Naive thymus-derived CD4-positive, alpha-beta T cell (primary cell): ENCODE results near the gene FAM89A. TPM values are rescaled to one million over a fixed set of nuclear protein-coding genes. Genes with fewer than 3 reads are reported as not detected.
"Not testable (repeated sequence)": the region's sequence is repeated elsewhere in the genome, so short reads cannot be mapped to it uniquely, and the experiment has no call there.

ENCODE experiments used
- ATAC-seq: fragments of 150-1000 bp; cut with Tn5 transposase; 2 replicates; pipeline ENCODE4 v1.10.0; 2021; ENCODE audit warnings: mild to moderate bottlenecking, moderate library complexity
- CTCF ChIA-PET: fragments of 350-600 bp; sonication (Branson Sonifier 250); formaldehyde crosslinking; loops from one replicate; lab custom pipeline; 2021; ENCODE audit warnings: antibody characterized with exemption; lab: Charles Lee
- POLR2A ChIA-PET: fragments of 350-600 bp; sonication (Branson Sonifier 250); formaldehyde crosslinking; loops from one replicate; lab custom pipeline; 2021; ENCODE audit warnings: antibody characterized with exemption, inconsistent platforms; lab: Charles Lee
- DNase-seq, 9 donors: peaks; one replicate each; pipeline versions ENCODE4 v3.0.0 to v3.0.0-alpha.2; 2020 to 2022; ENCODE audit warnings: mixed read lengths in 1 of 9
- H3K27ac ChIP-seq: one replicate; pipeline ENCODE4 v1.7.0; 2013; ENCODE audit warnings: mild to moderate bottlenecking, low read depth, low read length, moderate library complexity
- H3K27me3 ChIP-seq, 2 donors: one replicate each; pipeline ENCODE4 v1.7.0; 2013; ENCODE audit warnings: low read length in 2 of 2, mild to moderate bottlenecking in 2 of 2, moderate library complexity in 2 of 2; ENCODE audit not compliant: control insufficient read depth in 2 of 2, insufficient read depth in 2 of 2
- H3K36me3 ChIP-seq, 3 experiments: 1 replicate in 2 of 3; 2 replicates in 1 of 3; pipeline ENCODE4 v1.7.0; 2013; ENCODE audit warnings: low read length in 3 of 3, mild to moderate bottlenecking in 3 of 3, moderate library complexity in 1 of 3; ENCODE audit not compliant: insufficient read depth in 3 of 3, control insufficient read depth in 2 of 3
- H3K4me1 ChIP-seq, 2 donors: one replicate each; pipeline ENCODE4 v1.7.0; 2013; ENCODE audit warnings: low read length in 2 of 2, mild to moderate bottlenecking in 2 of 2, moderate library complexity in 1 of 2; ENCODE audit not compliant: control insufficient read depth in 2 of 2, insufficient read depth in 2 of 2
- H3K4me3 ChIP-seq: 2 replicates; pipeline ENCODE4 v1.7.0; 2013; ENCODE audit warnings: mild to moderate bottlenecking, low read length
- H3K9me3 ChIP-seq, 3 experiments: 1 replicate in 2 of 3; 2 replicates in 1 of 3; pipeline ENCODE4 v1.7.0; 2013; ENCODE audit warnings: low read length in 3 of 3; ENCODE audit not compliant: control insufficient read depth in 2 of 3
- H3K27ac Mint-ChIP-seq, 9 donors: one replicate each; pipeline ENCODE4 v1.8.0; 2020 to 2022; ENCODE audit warnings: mixed read lengths in 9 of 9, mild to moderate bottlenecking in 8 of 9, moderate library complexity in 5 of 9, inconsistent platforms in 2 of 9
- H3K27me3 Mint-ChIP-seq, 5 donors: one replicate each; pipeline ENCODE4 v1.8.0; 2021 to 2022; ENCODE audit warnings: mixed read lengths in 5 of 5, mild to moderate bottlenecking in 1 of 5
- H3K36me3 Mint-ChIP-seq, 5 donors: one replicate each; pipeline ENCODE4 v1.8.0; 2020 to 2022; ENCODE audit warnings: mixed read lengths in 5 of 5, mild to moderate bottlenecking in 3 of 5, inconsistent platforms in 1 of 5
- H3K4me1 Mint-ChIP-seq, 7 donors: one replicate each; pipeline ENCODE4 v1.8.0; 2020 to 2022; ENCODE audit warnings: mixed read lengths in 7 of 7, mild to moderate bottlenecking in 3 of 7, inconsistent platforms in 1 of 7
- H3K4me3 Mint-ChIP-seq, 10 donors: one replicate each; pipeline ENCODE4 v1.8.0; 2020 to 2022; ENCODE audit warnings: mild to moderate bottlenecking in 10 of 10, mixed read lengths in 10 of 10, moderate library complexity in 6 of 10, inconsistent platforms in 2 of 10
- H3K9me3 Mint-ChIP-seq, 11 donors: one replicate each; pipeline ENCODE4 v1.8.0; 2020 to 2022; ENCODE audit warnings: mixed read lengths in 11 of 11, mild to moderate bottlenecking in 4 of 11, inconsistent platforms in 1 of 11, moderate library complexity in 1 of 11
- intact Hi-C, 2 donors: fragments of 100-400 bp; cut with micrococcal nuclease; formaldehyde crosslinking; loops; one replicate each; pipeline ENCODE4 v1.15.1; 2023
- polyA plus RNA-seq, 2 donors: library from polyadenylated mRNA; unstranded; fragments of 300-500 nt; fragmentation: Illumina TruSeq; gene quantifications; one replicate each; pipeline ENCODE4 v1.2.3, GENCODE V29; 2021
- total RNA-seq, 6 experiments: library from RNA in 5 of 6; stranded (reverse) in 5 of 6; gene quantifications; 1 replicate in 5 of 6; 2 replicates in 1 of 6; pipeline ENCODE4 v1.2.3 and lab custom pipeline; 2021 to 2026

Gene FAM89A
- total and polyA plus RNA-seq, 7 experiments from 2014 or later: 4.5 to 12.0 (median 9.0) TPM

DNA sequence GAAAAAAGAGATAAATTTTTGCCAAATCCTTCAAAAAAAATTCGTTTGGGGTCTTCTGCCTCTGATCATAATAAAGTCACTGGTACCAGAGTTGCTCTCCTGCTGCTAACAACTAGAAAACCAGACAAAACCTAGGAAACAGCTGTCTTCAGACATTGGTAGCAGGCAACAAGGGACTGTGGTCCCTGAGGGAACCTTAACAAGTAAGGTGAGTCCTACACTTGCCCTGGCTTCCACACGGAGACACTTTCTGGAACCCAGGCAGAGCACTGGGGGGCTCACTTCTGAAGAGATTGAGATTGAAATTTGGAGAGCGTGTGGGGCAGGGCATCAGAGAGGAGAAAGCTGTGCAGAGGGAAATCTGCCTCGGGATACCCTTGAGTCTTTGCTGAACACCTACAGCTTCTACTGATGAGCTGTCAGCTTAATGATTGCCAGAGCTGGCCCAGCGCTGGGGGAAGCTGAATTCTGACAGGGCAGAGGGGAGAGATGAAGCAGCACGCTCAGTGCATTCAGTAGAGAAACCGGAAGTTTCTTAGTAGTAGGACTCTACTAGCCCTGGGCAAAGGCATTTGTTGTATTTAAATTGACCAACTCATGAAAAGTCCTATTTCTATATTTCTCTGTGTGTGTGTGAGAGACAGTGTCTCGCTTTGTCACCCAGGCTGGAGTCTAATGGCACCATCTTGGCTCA, 18.5 kb upstream of the FAM89A start:
- Mint-ChIP-seq H3K4me3 (no peak overlapping the region), H3K4me1 (peaks cover 0 to 10% (median 6%) of the 10 kb centered on the region in 7 donors), H3K36me3 (no peaks in the 10 kb centered on the region), H3K27ac (no peak overlapping the region), H3K9me3 (no peaks in the 10 kb centered on the region), H3K27me3 (peaks cover 0 to 23% (median 3%) of the 10 kb centered on the region in 5 donors)
- Histone ChIP-seq H3K27me3 (no peaks in the 10 kb centered on the region), H3K9me3 (no peaks in the 10 kb centered on the region), H3K36me3 (no peaks in the 10 kb centered on the region), H3K4me3 (no peak overlapping the region), H3K27ac (no peak overlapping the region), H3K4me1 (no peaks in the 10 kb centered on the region)
- ChIA-PET CTCF (interaction anchor here (0.7 kb wide), 1 partner anchor 181 kb away, joined by 3 read pairs; no protein-coding TSS in a partner anchor), POLR2A (no interaction called here)
- DNase-seq: no peak
- ATAC-seq: no peak
- intact Hi-C loops: no loop called here

DNA sequence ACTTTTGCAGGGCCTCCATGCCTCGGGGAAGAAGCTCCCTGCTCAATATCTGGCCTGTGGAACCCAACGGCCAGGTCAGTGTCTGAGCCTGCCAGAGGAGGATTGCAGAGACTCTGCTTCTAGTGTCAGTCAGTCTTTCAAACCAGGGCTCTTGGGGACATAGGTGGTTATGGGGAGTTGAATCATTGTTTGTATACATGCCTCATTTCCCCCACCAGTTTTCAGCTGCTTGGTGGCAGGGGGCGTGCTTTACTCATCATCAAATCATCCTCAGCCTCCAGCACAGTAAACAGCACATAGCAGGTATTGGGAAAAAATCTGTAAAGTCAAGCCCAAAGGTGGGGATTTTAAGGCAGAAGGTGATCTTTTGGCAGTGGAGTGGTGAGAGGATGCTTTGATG, 17.4 kb upstream of the FAM89A start:
- no peaks in the 10 kb centered on the region for H3K36me3 Mint-ChIP-seq
- peaks cover 0 to 19% (median 16%) of the 10 kb centered on the region in 7 donors for H3K4me1 Mint-ChIP-seq
- peak overlapping the region in 1 of 9 donors; percentile 29 for H3K27ac Mint-ChIP-seq
- Histone ChIP-seq H3K27me3 (no peaks in the 10 kb centered on the region), H3K4me1 (no peaks in the 10 kb centered on the region), H3K4me3 (no peak overlapping the region), H3K27ac (no peak overlapping the region), H3K36me3 (no peaks in the 10 kb centered on the region), H3K9me3 (no peaks in the 10 kb centered on the region)
- intact Hi-C loops: no loop called here
- no peak overlapping the region for H3K4me3 Mint-ChIP-seq
- DNase-seq: no peak
- ATAC-seq: no peak
- peaks cover 0 to 23% (median 3%) of the 10 kb centered on the region in 5 donors for H3K27me3 Mint-ChIP-seq
- CTCF ChIA-PET: no interaction called here
- no peaks in the 10 kb centered on the region for H3K9me3 Mint-ChIP-seq
- POLR2A ChIA-PET: no interaction called here

DNA sequence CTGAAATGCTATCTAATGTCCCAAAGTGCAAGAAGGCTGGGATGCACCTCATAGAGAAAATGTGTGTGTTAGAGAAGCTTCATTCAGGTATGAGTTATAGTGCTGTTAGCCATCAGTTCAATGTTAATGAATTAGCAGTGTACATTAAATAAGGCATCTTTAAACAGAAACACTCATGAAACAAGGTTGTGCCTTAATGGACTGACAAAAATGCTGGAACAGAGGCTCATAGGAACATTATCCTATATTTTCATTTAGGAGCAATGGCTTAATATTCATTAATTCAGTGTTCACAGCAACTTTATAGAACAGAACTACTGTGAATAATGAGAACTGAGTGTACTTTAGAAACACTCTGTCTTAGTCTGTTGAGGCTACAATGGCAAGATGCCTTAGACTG, 15.2 kb upstream of the FAM89A start:
- no peak for DNase-seq
- H3K36me3 ChIP-seq: no peaks in the 10 kb centered on the region
- CTCF ChIA-PET: no interaction called here
- no peaks in the 10 kb centered on the region for H3K9me3 Mint-ChIP-seq
- H3K27me3 ChIP-seq: no peaks in the 10 kb centered on the region
- H3K27me3 Mint-ChIP-seq: peaks cover 0 to 16% (median 0%) of the 10 kb centered on the region in 5 donors
- H3K4me1 Mint-ChIP-seq: peaks cover 0 to 19% (median 16%) of the 10 kb centered on the region in 7 donors
- no peaks in the 10 kb centered on the region for H3K36me3 Mint-ChIP-seq
- no peak overlapping the region for H3K27ac ChIP-seq
- H3K9me3 ChIP-seq: no peaks in the 10 kb centered on the region
- H3K4me3 Mint-ChIP-seq: no peak overlapping the region
- H3K4me3 ChIP-seq: no peak overlapping the region
- no peak for ATAC-seq
- POLR2A ChIA-PET: no interaction called here
- H3K4me1 ChIP-seq: no peaks in the 10 kb centered on the region
- intact Hi-C loops: no loop called here
- H3K27ac Mint-ChIP-seq: no peak overlapping the region

DNA sequence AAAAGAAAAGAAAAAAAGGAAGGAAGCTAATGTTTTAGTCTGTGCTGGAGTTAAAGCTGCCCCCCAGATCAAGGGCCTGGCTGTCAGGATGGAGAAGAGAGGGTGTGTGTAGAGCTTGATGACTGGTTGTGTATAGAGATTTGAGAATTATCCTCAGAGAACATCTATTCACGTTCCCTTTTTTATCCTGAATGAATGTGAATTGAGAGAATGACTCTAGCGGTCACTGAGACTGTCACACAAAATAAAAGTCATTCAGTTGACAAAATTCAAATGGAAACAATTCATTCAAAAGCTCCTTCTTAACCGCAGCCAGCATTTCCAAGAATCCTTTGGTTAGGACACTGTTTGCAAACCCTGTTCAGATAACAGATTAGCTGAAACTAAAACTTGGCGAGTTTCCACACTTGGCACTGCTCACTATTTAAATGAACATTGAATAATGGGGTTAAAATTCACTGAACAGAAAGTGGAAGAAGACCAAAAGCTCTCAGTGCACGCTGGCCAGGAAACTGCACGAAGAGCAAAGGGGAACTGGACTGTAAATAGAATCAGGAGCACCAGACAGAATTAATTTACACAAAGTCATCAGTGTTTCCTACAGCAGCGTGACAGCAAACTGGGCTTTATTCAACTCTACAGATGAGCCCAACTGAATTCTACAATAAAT, 13.6 kb upstream of the FAM89A start:
- H3K27me3 Mint-ChIP-seq: peaks cover 0 to 17% (median 5%) of the 10 kb centered on the region in 5 donors
- ATAC-seq: no peak
- no peaks in the 10 kb centered on the region for H3K36me3 Mint-ChIP-seq
- no peak overlapping the region for H3K4me3 ChIP-seq
- intact Hi-C loops: no loop called here
- CTCF ChIA-PET: no interaction called here
- H3K27me3 ChIP-seq: no peaks in the 10 kb centered on the region
- no peak for DNase-seq
- no peaks in the 10 kb centered on the region for H3K36me3 ChIP-seq
- POLR2A ChIA-PET: no interaction called here
- peak overlapping the region in 2 of 10 donors; percentile 16 to 58 for H3K4me3 Mint-ChIP-seq
- H3K4me1 ChIP-seq: no peaks in the 10 kb centered on the region
- peak overlapping the region in 1 of 9 donors; percentile 30 for H3K27ac Mint-ChIP-seq
- H3K4me1 Mint-ChIP-seq: peaks cover 0 to 19% (median 16%) of the 10 kb centered on the region in 7 donors
- no peak overlapping the region for H3K27ac ChIP-seq
- peaks cover 0 to 2% (median 0%) of the 10 kb centered on the region in 11 donors for H3K9me3 Mint-ChIP-seq
- no peaks in the 10 kb centered on the region for H3K9me3 ChIP-seq

DNA sequence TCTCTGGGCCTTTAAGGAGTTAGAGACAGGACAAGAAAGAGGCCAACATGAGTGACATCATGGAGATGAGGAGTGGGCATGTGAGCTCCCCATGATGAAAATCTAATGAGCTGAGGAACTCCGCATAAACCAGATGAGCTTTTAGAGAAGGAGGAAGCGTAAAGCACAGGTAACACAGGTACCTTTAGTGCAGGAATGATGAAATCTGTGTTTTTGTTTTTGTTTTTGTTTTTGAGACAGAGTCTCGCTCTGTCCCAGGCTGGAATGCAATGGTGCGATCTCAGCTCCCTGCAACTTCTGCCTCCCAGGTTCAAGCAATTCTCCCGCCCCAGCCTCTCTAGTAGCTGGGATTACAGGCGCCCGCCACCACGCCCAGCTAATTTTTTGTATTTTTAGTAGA, 12.7 kb upstream of the FAM89A start:
- peak overlapping the region in 1 of 9 donors; percentile 88 for H3K27ac Mint-ChIP-seq
- intact Hi-C loops: no loop called here
- peak overlapping the region in 1 of 10 donors; percentile 18 for H3K4me3 Mint-ChIP-seq
- no peaks in the 10 kb centered on the region for H3K4me1 ChIP-seq
- H3K27me3 Mint-ChIP-seq: peaks cover under 1 to 19% (median 9%) of the 10 kb centered on the region in 5 donors
- peaks cover 0 to 19% (median 16%) of the 10 kb centered on the region in 7 donors for H3K4me1 Mint-ChIP-seq
- no peaks in the 10 kb centered on the region for H3K9me3 ChIP-seq
- ATAC-seq (no peak), DNase-seq (no peak)
- no peaks in the 10 kb centered on the region for H3K36me3 Mint-ChIP-seq
- H3K27ac ChIP-seq: no peak overlapping the region
- no peaks in the 10 kb centered on the region for H3K36me3 ChIP-seq
- no peak overlapping the region for H3K4me3 ChIP-seq
- H3K27me3 ChIP-seq: no peaks in the 10 kb centered on the region
- H3K9me3 Mint-ChIP-seq: peaks cover 0 to 2% (median 0%) of the 10 kb centered on the region in 11 donors
- ChIA-PET CTCF (no interaction called here), POLR2A (no interaction called here)

DNA sequence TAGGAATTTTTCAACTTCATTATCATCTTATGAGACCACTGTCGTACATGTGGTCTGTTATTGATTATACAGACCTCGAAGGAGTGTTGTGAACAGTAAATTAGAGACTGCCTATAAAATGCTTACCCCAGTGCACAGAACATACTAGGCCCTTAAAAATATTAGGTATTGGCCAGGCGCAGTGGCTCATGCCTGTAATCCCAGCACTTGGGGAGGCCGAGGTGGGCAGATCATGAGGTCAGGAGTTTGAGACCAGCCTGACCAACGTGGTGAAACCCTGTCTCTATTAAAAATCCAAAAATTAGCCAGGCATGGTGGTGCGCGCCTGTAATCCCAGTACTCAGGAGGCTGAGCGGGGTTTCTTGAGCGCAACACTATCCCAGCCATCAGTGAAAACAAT, 10.9 kb upstream of the FAM89A start:
- peaks cover 10 to 30% (median 15%) of the 10 kb centered on the region in 5 donors for H3K27me3 Mint-ChIP-seq
- intact Hi-C loops, H3K36me3 ChIP-seq, CTCF ChIA-PET, ATAC-seq, H3K27ac Mint-ChIP-seq, H3K4me3 Mint-ChIP-seq, H3K27ac ChIP-seq, H3K27me3 ChIP-seq, H3K36me3 Mint-ChIP-seq, H3K9me3 Mint-ChIP-seq, DNase-seq, H3K9me3 ChIP-seq, H3K4me1 ChIP-seq, POLR2A ChIA-PET, H3K4me3 ChIP-seq: not testable (repeated sequence)
- H3K4me1 Mint-ChIP-seq: peaks cover 0 to 19% (median 16%) of the 10 kb centered on the region in 7 donors
